ENCODE data around the gene SPAAR. TPM values are rescaled to one million over a fixed set of nuclear protein-coding genes. Genes with fewer than 3 reads are reported as not detected.

Gene SPAAR
- total RNA-seq, 1 experiment from 2014 or later, result not detected

GRCh38 chr9:35905912-35906679 is 3.2 kb upstream of the SPAAR start, which contains the start of gene HRCT1:
TSS of gene HRCT1 (plus strand) at chr9:35906202. CDS start at chr9:35906288, 86 bp downstream.
- H3K36me3 Mint-ChIP-seq (ENCODE audit: insufficient read depth in 1 of 3, low read depth in 3 of 3), result no peaks in the 10 kb centered on the region

More at GRCh38 chr9:35905912-35906679, 3.2 kb upstream of the SPAAR start, which contains the start of gene HRCT1:
- no peak for DNase-seq
- Histone ChIP-seq H3K23ac (ENCODE audit: insufficient read length, low read depth, low read length) (no peak within 1 kb of the TSS), H2BK20ac (ENCODE audit: low read depth, low read length, poor library complexity, severe bottlenecking) (no peak within 1 kb of the TSS), H3K9me3 (ENCODE audit: control insufficient read depth, low read depth, low read length) (no peaks in the 10 kb centered on the region), H3K23me2 (ENCODE audit: insufficient read length, low read depth, low read length, poor library complexity, severe bottlenecking) (no peaks in the 10 kb centered on the region), H3K14ac (ENCODE audit: insufficient read depth, low read length) (no peak within 1 kb of the TSS; the same call in 1 of the 2 replicates), H4K8ac (replicated peaks; ENCODE audit: insufficient read length, low read depth, low read length) (no peak within 1 kb of the TSS), H3K18ac (ENCODE audit: insufficient read length, low read depth, low read length) (no peak within 1 kb of the TSS), H3K27me3 (ENCODE audit: insufficient read depth, low read length) (no peaks in the 10 kb centered on the region), H3K79me1 (ENCODE audit: insufficient read depth, low read depth, low read length, poor library complexity, severe bottlenecking) (no peaks in the 10 kb centered on the region), H4K20me1 (ENCODE audit: control insufficient read depth, insufficient read depth, insufficient read length) (no peaks in the 10 kb centered on the region), H2BK5ac (ENCODE audit: insufficient read length, low read length) (no peak within 1 kb of the TSS), H3K56ac (ENCODE audit: insufficient read length, low read depth, low read length) (no peak within 1 kb of the TSS), H2BK120ac (ENCODE audit: low read depth, low read length, poor library complexity, severe bottlenecking) (no peak within 1 kb of the TSS), H2AK5ac (ENCODE audit: insufficient read length, low read length) (no peak within 1 kb of the TSS), H2BK15ac (ENCODE audit: low read depth, low read length) (no peak within 1 kb of the TSS), H3T11ph (ENCODE audit: low read length) (no peak within 1 kb of the TSS), H4K5ac (ENCODE audit: insufficient read length, low read depth, low read length) (no peak within 1 kb of the TSS), H2AFZ (ENCODE audit: low read length) (no peak within 1 kb of the TSS), H4K91ac (ENCODE audit: insufficient read length, low read depth, low read length) (no peak within 1 kb of the TSS), H3K9ac (ENCODE audit: extremely low read depth, insufficient read length, low read length) (no peak within 1 kb of the TSS), H3K27ac (ENCODE audit: insufficient read length, low read depth, low read length) (no peak within 1 kb of the TSS), H2BK12ac (ENCODE audit: insufficient read length, low read depth, low read length) (no peak within 1 kb of the TSS), H3K79me2 (ENCODE audit: insufficient read depth, low read length) (no peaks in the 10 kb centered on the region), H3K4me1 (ENCODE audit: insufficient read depth, low read length) (peaks cover 9% of the 10 kb centered on the region; the same call in 1 of the 2 replicates), H3K4me2 (ENCODE audit: insufficient read depth, insufficient read length, low read length) (no peak within 1 kb of the TSS), H3K4ac (ENCODE audit: low read depth, low read length) (no peak within 1 kb of the TSS)
- no peak within 1 kb of the TSS; a peak in 1 of 5 replicates for H3K4me3 Mint-ChIP-seq
- H3K27ac Mint-ChIP-seq, result peak within 1 kb of the TSS in 1 of 3 experiments; percentile 93; a peak in 3 of 7 replicates
- peaks cover 6% of the 10 kb centered on the region for H3K27me3 Mint-ChIP-seq (ENCODE audit: low read depth)
- H3K4me1 Mint-ChIP-seq, result peaks cover 41 to 45% of the 10 kb centered on the region in 2 experiments
- no peak for TF ChIP-seq CTCF (conservative IDR thresholded peaks at IDR 0.05)
- WGBS (ENCODE audit: extremely low coverage, insufficient read length, low lambda C conversion rate), result no CpG with 5 or more reads among the region's 30 CpGs
- H3K9me3 Mint-ChIP-seq, result no peaks in the 10 kb centered on the region
